Upper lobe of left lung (tissue), 6 donors: ENCODE measurements around the gene FAM8A1. TPM values are rescaled to one million over a fixed set of nuclear protein-coding genes. Genes with fewer than 3 reads are reported as not detected.

Experiments used
- ATAC-seq, 2 donors: fragments of 200-7000 bp; cut with Tn5 transposase; one replicate each; pipeline ENCODE4 v1.9.1; 2022; ENCODE audit warnings: mild to moderate bottlenecking in 2 of 2, moderate library complexity in 2 of 2; ENCODE audit not compliant: low FRiP score in 2 of 2
- DNase-seq, 2 donors: peaks; one replicate each; pipeline ENCODE4 v3.0.0-alpha.2; 2019 to 2020
- H3K27ac ChIP-seq, 4 donors: fragments of 200-600 bp; sonication (generic); one replicate each; pipeline ENCODE4 v1.5.1; 2016 to 2019
- H3K27me3 ChIP-seq, 4 donors: fragments of 200-600 bp; sonication (generic); one replicate each; pipeline ENCODE4 v1.5.1; 2017 to 2019
- H3K36me3 ChIP-seq, 4 donors: fragments of 200-600 bp; sonication (generic); one replicate each; pipeline ENCODE4 v1.5.1; 2016 to 2019
- H3K4me1 ChIP-seq, 4 donors: fragments of 200-600 bp; sonication (generic); one replicate each; pipeline ENCODE4 v1.5.1; 2018 to 2019
- H3K4me3 ChIP-seq, 4 donors: fragments of 200-600 bp; sonication (generic); one replicate each; pipeline ENCODE4 v1.5.1; 2017 to 2019; ENCODE audit warnings: mild to moderate bottlenecking in 2 of 4, moderate library complexity in 1 of 4
- H3K9me3 ChIP-seq, 4 donors: fragments of 200-600 bp; sonication (generic); one replicate each; pipeline ENCODE4 v1.5.1; 2018 to 2019
- EP300 ChIP-seq, 4 donors: sonication (generic); formaldehyde crosslinking; IDR thresholded peaks; one replicate each; pipeline ENCODE4 v1.5.1; 2017; ENCODE audit warnings: antibody characterized with exemption in 4 of 4, control low read depth in 2 of 4
- POLR2A ChIP-seq, 4 donors: fragments of 450-650 bp; IDR thresholded peaks; one replicate each; pipeline ENCODE4 v1.5.1; 2016 to 2017; ENCODE audit warnings: antibody characterized with exemption in 4 of 4, mild to moderate bottlenecking in 2 of 4
- POLR2AphosphoS5 ChIP-seq, 2 donors: sonication (generic); formaldehyde crosslinking; IDR thresholded peaks; one replicate each; pipeline ENCODE4 v1.5.1; 2017; ENCODE audit warnings: antibody characterized with exemption in 2 of 2
- WGBS, 2 donors: methylation state at CpG; one replicate each; pipeline ENCODE4 v1.1.5; 2017 to 2018; 5-methylcytosine and 5-hydroxymethylcytosine counted together
- total RNA-seq, 6 donors: library from RNA; depleted of rRNA in 4 of 6; stranded (reverse); fragments of >200 nt in 4 of 6; gene quantifications; one replicate each; pipeline versions ENCODE4 v1.1.0 to v1.2.1, GENCODE V29; 2016 to 2021
- TF ChIP-seq, protein P1 (sequence below), 6 experiments: fragments of 450-650 bp in 4 of 6; fragments of 200-600 bp in 2 of 6; sonication (generic) in 2 of 6; IDR thresholded peaks; one replicate each; pipeline ENCODE4 v1.5.1; 2016 to 2019; ENCODE audit warnings: antibody characterized with exemption in 6 of 6
- donor health status: DM: no; HTN: no; CAD: no; lungs with moderate emphysema.
- donor health status: DM: no; HTN: yes; CAD: no; lungs with severe emphysema.

Gene FAM8A1, protein sequence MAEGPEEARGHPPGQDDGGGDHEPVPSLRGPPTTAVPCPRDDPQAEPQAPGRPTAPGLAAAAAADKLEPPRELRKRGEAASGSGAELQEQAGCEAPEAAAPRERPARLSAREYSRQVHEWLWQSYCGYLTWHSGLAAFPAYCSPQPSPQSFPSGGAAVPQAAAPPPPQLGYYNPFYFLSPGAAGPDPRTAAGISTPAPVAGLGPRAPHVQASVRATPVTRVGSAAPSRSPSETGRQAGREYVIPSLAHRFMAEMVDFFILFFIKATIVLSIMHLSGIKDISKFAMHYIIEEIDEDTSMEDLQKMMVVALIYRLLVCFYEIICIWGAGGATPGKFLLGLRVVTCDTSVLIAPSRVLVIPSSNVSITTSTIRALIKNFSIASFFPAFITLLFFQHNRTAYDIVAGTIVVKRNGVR
- 10 to 100 TPM; 10.5 to 46.1 (median 24.7) TPM for total RNA-seq

DNA sequence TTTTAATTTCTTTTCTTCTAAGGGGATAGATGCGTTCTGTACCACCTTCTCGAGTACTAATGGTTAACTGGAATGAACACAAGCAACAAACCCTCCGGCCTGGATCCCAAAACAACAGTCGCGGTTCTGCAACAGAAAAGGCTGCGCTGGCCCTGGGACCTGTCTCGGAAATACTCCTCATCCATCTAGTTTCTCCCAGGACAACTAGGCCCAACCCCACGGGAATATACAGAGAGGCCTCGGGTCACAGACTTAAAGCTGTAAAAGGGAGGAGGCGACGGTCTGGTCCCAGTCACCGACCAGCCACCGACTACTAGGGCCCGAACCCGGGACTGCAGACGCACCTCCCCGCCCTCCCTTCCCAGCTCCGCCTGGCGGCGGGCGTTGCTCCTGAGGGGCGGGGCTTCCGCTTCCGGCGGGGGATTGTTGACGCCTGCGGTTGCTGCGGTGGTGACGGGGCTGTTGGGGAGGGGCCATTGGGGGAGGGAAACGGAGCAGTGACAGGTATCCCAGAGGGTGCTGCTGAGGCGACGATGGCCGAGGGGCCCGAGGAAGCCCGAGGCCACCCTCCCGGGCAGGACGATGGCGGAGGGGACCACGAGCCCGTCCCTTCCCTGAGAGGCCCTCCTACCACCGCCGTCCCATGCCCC lies at the start of gene FAM8A1:
Gene FAM8A1, plus strand, starts transcription at position 426 of the 650 bp plus-strand sequence. Its CDS starts 108 bp downstream, at position 534.
- H3K36me3 ChIP-seq: peaks cover 0 to 25% (median 7%) of the 10 kb centered on the region in 4 donors
- DNase-seq (peak; percentile 96 to 98), ATAC-seq (peak; percentile 97 to 98)
- peaks cover 11 to 22% (median 15%) of the 10 kb centered on the region in 4 donors for H3K4me1 ChIP-seq
- TF ChIP-seq EP300 (IDR thresholded peaks at IDR 0.05): peak in 2 of 4 donors; percentile 47 to 74
- TF ChIP-seq, protein P1, sequence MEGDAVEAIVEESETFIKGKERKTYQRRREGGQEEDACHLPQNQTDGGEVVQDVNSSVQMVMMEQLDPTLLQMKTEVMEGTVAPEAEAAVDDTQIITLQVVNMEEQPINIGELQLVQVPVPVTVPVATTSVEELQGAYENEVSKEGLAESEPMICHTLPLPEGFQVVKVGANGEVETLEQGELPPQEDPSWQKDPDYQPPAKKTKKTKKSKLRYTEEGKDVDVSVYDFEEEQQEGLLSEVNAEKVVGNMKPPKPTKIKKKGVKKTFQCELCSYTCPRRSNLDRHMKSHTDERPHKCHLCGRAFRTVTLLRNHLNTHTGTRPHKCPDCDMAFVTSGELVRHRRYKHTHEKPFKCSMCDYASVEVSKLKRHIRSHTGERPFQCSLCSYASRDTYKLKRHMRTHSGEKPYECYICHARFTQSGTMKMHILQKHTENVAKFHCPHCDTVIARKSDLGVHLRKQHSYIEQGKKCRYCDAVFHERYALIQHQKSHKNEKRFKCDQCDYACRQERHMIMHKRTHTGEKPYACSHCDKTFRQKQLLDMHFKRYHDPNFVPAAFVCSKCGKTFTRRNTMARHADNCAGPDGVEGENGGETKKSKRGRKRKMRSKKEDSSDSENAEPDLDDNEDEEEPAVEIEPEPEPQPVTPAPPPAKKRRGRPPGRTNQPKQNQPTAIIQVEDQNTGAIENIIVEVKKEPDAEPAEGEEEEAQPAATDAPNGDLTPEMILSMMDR (IDR thresholded peaks at IDR 0.05): peak; percentile 46 to 86 (median 80)
- TF ChIP-seq POLR2A (IDR thresholded peaks at IDR 0.05): peak in 3 of 4 donors; percentile 63 to 83 (median 82)
- TF ChIP-seq POLR2AphosphoS5 (IDR thresholded peaks at IDR 0.05): peak; percentile 82 to 95
- no peaks in the 10 kb centered on the region for H3K9me3 ChIP-seq
- WGBS, 2 donors: 6 to 21% methylated on average over 17 to 33 of the region's 42 CpGs
- H3K27me3 ChIP-seq: no peaks in the 10 kb centered on the region
- peak within 1 kb of the TSS; percentile 72 to 94 (median 84) for H3K4me3 ChIP-seq
- H3K27ac ChIP-seq: peak within 1 kb of the TSS; percentile 91 to 99 (median 97)

DNA sequence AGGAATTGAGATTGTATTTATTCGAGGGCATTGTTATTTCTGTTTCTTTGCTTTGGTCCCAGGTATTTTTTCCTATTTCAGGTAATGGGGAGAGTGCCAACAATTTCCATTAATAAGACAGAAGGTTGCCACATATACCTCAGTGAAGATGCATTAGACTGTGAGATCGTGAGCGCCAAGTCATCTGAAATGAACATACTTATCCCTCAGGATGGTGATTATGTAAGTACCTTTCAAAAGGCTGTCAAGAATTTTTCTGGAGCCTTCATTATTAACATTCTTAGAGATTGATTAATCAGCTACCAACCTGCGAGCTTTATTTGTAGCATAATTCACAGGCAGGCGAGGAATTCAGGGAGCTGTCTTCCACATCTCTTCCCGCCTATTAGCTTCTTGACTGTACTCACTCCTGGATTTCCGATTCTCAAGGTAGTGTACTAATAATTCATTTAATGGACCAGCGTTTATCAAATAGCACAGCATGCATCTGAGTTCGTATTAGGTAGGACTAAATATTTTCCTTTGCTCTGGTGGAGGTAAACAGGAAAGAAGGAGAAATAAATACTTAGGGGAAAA lies 48.6 kb upstream of the FAM8A1 start:
- H3K4me3 ChIP-seq: no peak overlapping the region
- no peaks in the 10 kb centered on the region for H3K4me1 ChIP-seq
- H3K27ac ChIP-seq: no peak overlapping the region
- TF ChIP-seq POLR2AphosphoS5 (IDR thresholded peaks at IDR 0.05) (no peak), POLR2A (IDR thresholded peaks at IDR 0.05) (no peak), EP300 (IDR thresholded peaks at IDR 0.05) (no peak)
- TF ChIP-seq, protein P1 (IDR thresholded peaks at IDR 0.05): no peak
- H3K36me3 ChIP-seq: no peaks in the 10 kb centered on the region
- H3K27me3 ChIP-seq: no peaks in the 10 kb centered on the region
- 88 to 89% methylated on average over 9 of the region's 9 CpGs for WGBS, 2 donors
- no peak for DNase-seq
- ATAC-seq: no peak
- no peaks in the 10 kb centered on the region for H3K9me3 ChIP-seq

DNA sequence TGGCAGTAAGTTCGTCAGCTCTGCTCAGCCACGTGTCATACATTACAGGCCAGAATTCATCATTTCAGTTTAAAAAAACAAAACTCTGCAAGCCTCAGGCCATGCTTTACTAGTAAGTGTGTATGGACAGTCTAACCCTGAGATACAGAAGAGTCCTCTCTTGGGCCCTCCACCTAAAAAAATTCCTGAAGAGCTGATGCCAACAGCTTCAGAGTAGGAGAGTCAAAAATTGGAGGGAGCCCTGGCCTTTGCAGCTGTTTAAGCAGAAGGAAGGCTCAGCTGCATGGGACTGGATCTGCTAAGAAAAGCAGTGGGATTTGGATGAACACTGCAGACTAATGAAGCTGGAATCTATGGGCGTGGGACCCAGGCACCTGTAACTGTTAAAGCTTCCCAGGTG lies 47.2 kb upstream of the FAM8A1 start:
- H3K4me3 ChIP-seq: no peak overlapping the region
- 90 to 91% methylated on average over 3 of the region's 3 CpGs for whole genome bisulfite sequencing, 2 donors

DNA sequence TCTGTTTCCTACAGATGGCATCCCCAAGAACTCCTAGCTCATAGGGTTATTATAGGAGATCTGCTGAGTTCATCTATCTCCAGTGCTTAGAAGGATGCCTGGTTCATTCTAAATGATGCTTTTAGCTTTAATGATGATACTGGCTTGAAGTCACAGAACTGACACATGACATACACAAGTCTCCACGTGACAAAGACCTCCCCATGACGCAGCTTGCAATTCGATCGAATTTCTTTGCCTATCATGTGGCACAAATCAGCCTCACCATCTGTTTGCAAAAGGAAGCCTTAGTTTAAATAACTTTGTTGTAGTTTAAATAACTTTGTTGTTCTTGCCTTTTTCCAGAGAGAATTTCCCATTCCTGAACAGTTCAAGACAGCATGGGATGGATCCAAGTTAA lies 44.1 kb upstream of the FAM8A1 start:
- Histone ChIP-seq H3K27ac (no peak overlapping the region), H3K4me3 (no peak overlapping the region), H3K36me3 (no peaks in the 10 kb centered on the region), H3K9me3 (no peaks in the 10 kb centered on the region), H3K27me3 (no peaks in the 10 kb centered on the region), H3K4me1 (no peaks in the 10 kb centered on the region)
- 66 to 69% methylated on average over 4 of the region's 4 CpGs for WGBS, 2 donors
- TF ChIP-seq, protein P1 (IDR thresholded peaks at IDR 0.05): no peak
- no peak for TF ChIP-seq POLR2AphosphoS5 (IDR thresholded peaks at IDR 0.05)
- TF ChIP-seq EP300 (IDR thresholded peaks at IDR 0.05): no peak
- no peak for ATAC-seq
- no peak for DNase-seq

More for the DNA sequence above, 47.2 kb upstream of the FAM8A1 start:
- DNase-seq (no peak), ATAC-seq (no peak)
- Histone ChIP-seq H3K36me3 (no peaks in the 10 kb centered on the region), H3K9me3 (no peaks in the 10 kb centered on the region), H3K4me1 (no peaks in the 10 kb centered on the region), H3K27me3 (no peaks in the 10 kb centered on the region), H3K27ac (no peak overlapping the region)
- TF ChIP-seq EP300 (IDR thresholded peaks at IDR 0.05) (no peak), POLR2AphosphoS5 (IDR thresholded peaks at IDR 0.05) (no peak), POLR2A (IDR thresholded peaks at IDR 0.05) (no peak)
- TF ChIP-seq, protein P1 (IDR thresholded peaks at IDR 0.05): no peak
